GM18873 (cell line): ENCODE results near the gene POGK.

ENCODE experiments used
- ATAC-seq: cut with Tn5 transposase; IDR thresholded peaks from one replicate; pipeline ENCODE4 v1.9.1; 2021; ENCODE audit warnings: mild to moderate bottlenecking, moderate library complexity, moderate number of reproducible peaks; ENCODE audit not compliant: unreplicated experiment, low FRiP score

The POGK gene

GRCh38 chr1:166899769-166900168 is 60.5 kb downstream of the POGK start:
- ATAC-seq = no peak

GRCh38 chr1:166900987-166901386 is 61.7 kb downstream of the POGK start:
- ATAC-seq = no peak

GRCh38 chr1:166902279-166902678 is 63.0 kb downstream of the POGK start:
- no peak for ATAC-seq

GRCh38 chr1:166903232-166903631 is 64.0 kb downstream of the POGK start:
- no peak for ATAC-seq

DNA sequence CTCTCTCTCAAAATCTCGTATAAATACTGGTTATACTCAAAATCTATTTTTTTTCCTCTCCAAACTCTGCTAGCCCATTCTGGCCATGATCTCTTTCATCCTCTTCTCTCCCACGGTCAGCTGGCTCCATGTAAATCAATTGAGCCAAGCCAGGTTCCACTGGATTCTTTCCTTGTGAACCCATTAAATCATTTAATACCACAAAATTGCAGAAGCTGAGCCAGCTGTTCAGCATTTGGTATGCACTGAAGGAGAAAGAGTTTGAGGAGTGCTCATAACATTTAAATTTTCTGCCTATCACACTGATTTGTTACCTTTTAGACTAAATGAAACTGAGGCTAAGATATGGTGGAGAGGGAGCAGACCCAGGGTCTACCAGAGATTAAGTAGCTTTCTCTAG is 65.9 kb downstream of the POGK start:
- ATAC-seq = no peak

GRCh38 chr1:166905900-166906299 is 66.6 kb downstream of the POGK start:
- ATAC-seq = no peak
